ENCODE data around the gene RAB40A.

The RAB40A gene

GRCh38 chrX:103529550-103529949 lies 10.3 kb upstream of the RAB40A start:
- H2BK12ac ChIP-seq (ENCODE audit: low read length in 2 of 2) = no peak overlapping the region
- 83% methylated on average over 1 of the region's 3 CpGs for WGBS

GRCh38 chrX:103524747-103525146 lies 5.5 kb upstream of the RAB40A start:
- Histone ChIP-seq H3K4me2 (ENCODE audit: low read length, poor library complexity, severe bottlenecking) (no peak overlapping the region), H2AFZ (ENCODE audit: low read depth, low read length) (no peak overlapping the region), H3K79me1 (replicated peaks; ENCODE audit: low read length, poor library complexity, severe bottlenecking) (no peaks in the 10 kb centered on the region), H4K91ac (ENCODE audit: low read length) (no peak overlapping the region), H4K8ac (ENCODE audit: low read length) (no peak overlapping the region), H3K27ac (ENCODE audit: low read length, poor library complexity, severe bottlenecking) (no peak overlapping the region), H3K4me1 (ENCODE audit: control insufficient read depth, insufficient read depth, low read depth, low read length) (no peaks in the 10 kb centered on the region), H3K27me3 (ENCODE audit: control insufficient read depth in 1 of 2, insufficient read depth in 1 of 2, low read length in 2 of 2) (peaks cover 0 to 17% of the 10 kb centered on the region in 2 experiments), H3K36me3 (ENCODE audit: control insufficient read depth in 1 of 2, insufficient read depth in 2 of 2, low read depth in 1 of 2, low read length in 2 of 2) (no peaks in the 10 kb centered on the region), H2BK15ac (ENCODE audit: low read depth, poor library complexity, severe bottlenecking) (no peak overlapping the region), H3K23ac (ENCODE audit: low read length in 2 of 2) (no peak overlapping the region), H2BK12ac (ENCODE audit: low read length in 2 of 2) (no peak overlapping the region), H2BK5ac (ENCODE audit: low read depth, low read length, poor library complexity, severe bottlenecking) (no peak overlapping the region), H3K4me3 (ENCODE audit: insufficient read depth in 1 of 2, low read depth in 1 of 2, low read length in 2 of 2) (no peak overlapping the region), H3K9me3 (ENCODE audit: control insufficient read depth, low read length) (no peaks in the 10 kb centered on the region), H3K9ac (ENCODE audit: low read length) (no peak overlapping the region), H2AK5ac (ENCODE audit: low read length, severe bottlenecking) (no peak overlapping the region), H3K18ac (ENCODE audit: low read depth in 1 of 2, low read length in 2 of 2) (no peak overlapping the region), H3K4ac (ENCODE audit: low read depth in 1 of 2, low read length in 2 of 2) (no peak overlapping the region), H3K14ac (ENCODE audit: low read length in 2 of 2) (no peak overlapping the region), H2BK120ac (ENCODE audit: low read depth, low read length) (no peak overlapping the region)
- WGBS = 81% methylated on average over 1 of the region's 2 CpGs
- no peak for DNase-seq

More at GRCh38 chrX:103529550-103529949, 10.3 kb upstream of the RAB40A start:
- Histone ChIP-seq H3K9me3 (ENCODE audit: control insufficient read depth, low read length) (no peaks in the 10 kb centered on the region), H3K9ac (ENCODE audit: low read length) (no peak overlapping the region), H3K4me2 (ENCODE audit: low read length, poor library complexity, severe bottlenecking) (no peak overlapping the region), H2AK5ac (ENCODE audit: low read length, severe bottlenecking) (no peak overlapping the region), H2BK5ac (ENCODE audit: low read depth, low read length, poor library complexity, severe bottlenecking) (no peak overlapping the region), H3K36me3 (ENCODE audit: control insufficient read depth in 1 of 2, insufficient read depth in 2 of 2, low read depth in 1 of 2, low read length in 2 of 2) (no peaks in the 10 kb centered on the region), H3K79me1 (replicated peaks; ENCODE audit: low read length, poor library complexity, severe bottlenecking) (no peaks in the 10 kb centered on the region), H2AFZ (ENCODE audit: low read depth, low read length) (no peak overlapping the region), H3K4ac (ENCODE audit: low read depth in 1 of 2, low read length in 2 of 2) (no peak overlapping the region), H3K4me1 (ENCODE audit: control insufficient read depth, insufficient read depth, low read depth, low read length) (peaks cover 4% of the 10 kb centered on the region), H2BK15ac (ENCODE audit: low read depth, poor library complexity, severe bottlenecking) (no peak overlapping the region), H4K91ac (ENCODE audit: low read length) (no peak overlapping the region), H3K27ac (ENCODE audit: low read length, poor library complexity, severe bottlenecking) (no peak overlapping the region), H3K23ac (ENCODE audit: low read length in 2 of 2) (no peak overlapping the region), H3K27me3 (ENCODE audit: control insufficient read depth in 1 of 2, insufficient read depth in 1 of 2, low read length in 2 of 2) (peaks cover 0 to 17% of the 10 kb centered on the region in 2 experiments), H3K18ac (ENCODE audit: low read depth in 1 of 2, low read length in 2 of 2) (no peak overlapping the region), H4K8ac (ENCODE audit: low read length) (no peak overlapping the region), H2BK120ac (ENCODE audit: low read depth, low read length) (no peak overlapping the region), H3K4me3 (ENCODE audit: insufficient read depth in 1 of 2, low read depth in 1 of 2, low read length in 2 of 2) (no peak overlapping the region), H3K14ac (ENCODE audit: low read length in 2 of 2) (no peak overlapping the region)
- no peak for DNase-seq

DNA sequence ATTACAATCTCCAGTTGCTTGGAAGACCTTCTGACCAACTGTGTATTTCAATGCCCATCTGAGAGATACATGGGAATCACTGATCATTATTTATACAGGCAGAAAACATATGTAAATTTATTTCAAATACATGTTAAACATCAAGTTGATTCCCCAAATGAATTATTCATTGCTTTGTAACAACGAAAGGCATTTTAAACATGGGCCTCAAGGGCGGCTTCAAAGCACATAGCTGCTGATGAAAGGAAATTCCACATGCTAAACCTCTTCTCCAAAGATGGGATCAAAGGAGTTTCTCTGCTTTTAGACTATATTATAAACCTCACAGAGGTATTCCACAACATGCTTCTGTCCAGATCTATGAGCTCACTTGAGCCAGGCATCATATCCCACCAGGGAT lies 4.3 kb upstream of the RAB40A start:
- no peak overlapping the region for H3K27ac ChIP-seq (ENCODE audit: low read length, poor library complexity, severe bottlenecking)
- no peaks in the 10 kb centered on the region for H3K4me1 ChIP-seq (ENCODE audit: control insufficient read depth, insufficient read depth, low read depth, low read length)
- H3K36me3 ChIP-seq (ENCODE audit: control insufficient read depth in 1 of 2, insufficient read depth in 2 of 2, low read depth in 1 of 2, low read length in 2 of 2) = no peaks in the 10 kb centered on the region
- H3K27me3 ChIP-seq (ENCODE audit: control insufficient read depth in 1 of 2, insufficient read depth in 1 of 2, low read length in 2 of 2) = peaks cover 0 to 11% of the 10 kb centered on the region in 2 experiments
- H2BK120ac ChIP-seq (ENCODE audit: low read depth, low read length) = no peak overlapping the region
- H4K91ac ChIP-seq (ENCODE audit: low read length) = no peak overlapping the region
- H3K79me1 ChIP-seq (replicated peaks; ENCODE audit: low read length, poor library complexity, severe bottlenecking) = no peaks in the 10 kb centered on the region
- H2BK5ac ChIP-seq (ENCODE audit: low read depth, low read length, poor library complexity, severe bottlenecking) = no peak overlapping the region
- H2AFZ ChIP-seq (ENCODE audit: low read depth, low read length) = no peak overlapping the region
- no peaks in the 10 kb centered on the region for H3K9me3 ChIP-seq (ENCODE audit: control insufficient read depth, low read length)
- H3K4ac ChIP-seq (ENCODE audit: low read depth in 1 of 2, low read length in 2 of 2) = no peak overlapping the region
- DNase-seq = no peak
- no peak overlapping the region for H3K4me2 ChIP-seq (ENCODE audit: low read length, poor library complexity, severe bottlenecking)
- H3K9ac ChIP-seq (ENCODE audit: low read length) = no peak overlapping the region
- no peak overlapping the region for H2BK12ac ChIP-seq (ENCODE audit: low read length in 2 of 2)
- no peak overlapping the region for H2BK15ac ChIP-seq (ENCODE audit: low read depth, poor library complexity, severe bottlenecking)
- no peak overlapping the region for H3K18ac ChIP-seq (ENCODE audit: low read depth in 1 of 2, low read length in 2 of 2)
- no peak overlapping the region for H3K23ac ChIP-seq (ENCODE audit: low read length in 2 of 2)
- H3K14ac ChIP-seq (ENCODE audit: low read length in 2 of 2) = no peak overlapping the region
- H3K4me3 ChIP-seq (ENCODE audit: insufficient read depth in 1 of 2, low read depth in 1 of 2, low read length in 2 of 2) = no peak overlapping the region
- no peak overlapping the region for H2AK5ac ChIP-seq (ENCODE audit: low read length, severe bottlenecking)
- 95% methylated on average over 2 of the region's 2 CpGs for WGBS
- H4K8ac ChIP-seq (ENCODE audit: low read length) = no peak overlapping the region

GRCh38 chrX:103520386-103520785 lies 1.1 kb upstream of the RAB40A start:
- Histone ChIP-seq H3K9me3 (ENCODE audit: control insufficient read depth, low read length) (no peaks in the 10 kb centered on the region), H3K27me3 (ENCODE audit: control insufficient read depth in 1 of 2, insufficient read depth in 1 of 2, low read length in 2 of 2) (peaks cover 0 to 4% of the 10 kb centered on the region in 2 experiments), H3K4ac (ENCODE audit: low read depth in 1 of 2, low read length in 2 of 2) (no peak overlapping the region), H2AK5ac (ENCODE audit: low read length, severe bottlenecking) (no peak overlapping the region), H4K8ac (ENCODE audit: low read length) (no peak overlapping the region), H3K4me3 (ENCODE audit: insufficient read depth in 1 of 2, low read depth in 1 of 2, low read length in 2 of 2) (no peak overlapping the region), H3K9ac (ENCODE audit: low read length) (no peak overlapping the region), H2BK12ac (ENCODE audit: low read length in 2 of 2) (no peak overlapping the region), H3K18ac (ENCODE audit: low read depth in 1 of 2, low read length in 2 of 2) (no peak overlapping the region), H3K27ac (ENCODE audit: low read length, poor library complexity, severe bottlenecking) (no peak overlapping the region), H2BK5ac (ENCODE audit: low read depth, low read length, poor library complexity, severe bottlenecking) (no peak overlapping the region), H3K14ac (ENCODE audit: low read length in 2 of 2) (no peak overlapping the region), H3K23ac (ENCODE audit: low read length in 2 of 2) (no peak overlapping the region), H3K4me2 (ENCODE audit: low read length, poor library complexity, severe bottlenecking) (no peak overlapping the region), H2BK120ac (ENCODE audit: low read depth, low read length) (no peak overlapping the region), H4K91ac (ENCODE audit: low read length) (no peak overlapping the region), H2AFZ (ENCODE audit: low read depth, low read length) (no peak overlapping the region), H2BK15ac (ENCODE audit: low read depth, poor library complexity, severe bottlenecking) (no peak overlapping the region), H3K4me1 (ENCODE audit: control insufficient read depth, insufficient read depth, low read depth, low read length) (no peaks in the 10 kb centered on the region), H3K79me1 (replicated peaks; ENCODE audit: low read length, poor library complexity, severe bottlenecking) (no peaks in the 10 kb centered on the region), H3K36me3 (ENCODE audit: control insufficient read depth in 1 of 2, insufficient read depth in 2 of 2, low read depth in 1 of 2, low read length in 2 of 2) (no peaks in the 10 kb centered on the region)
- DNase-seq = peak; percentile 60
- WGBS = 18% methylated on average over 1 of the region's 4 CpGs
